Prostate gland (tissue), 2 donors: Measurements from ENCODE around the gene GNL1. TPM values are rescaled to one million over a fixed set of nuclear protein-coding genes. Genes with fewer than 3 reads are reported as not detected.
A peak's percentile ranks its signal among the peaks of the same experiment; 100 is the strongest.
"Not testable (repeated sequence)": the region's sequence is repeated elsewhere in the genome, so short reads cannot be mapped to it uniquely, and the experiment has no call there.

Source experiments
- DNase-seq: peaks from one replicate; pipeline ENCODE4 v3.0.0-alpha.2; 2019; ENCODE audit warnings: low spot score
- H3K27ac ChIP-seq, 2 donors: fragments of 200-600 bp; sonication (generic); 2 replicates each; pipeline ENCODE4 v1.5.1; 2017 to 2019
- H3K27me3 ChIP-seq: fragments of 200-600 bp; sonication (generic); replicated peaks from 2 replicates; pipeline ENCODE4 v1.5.1; 2019; ENCODE audit not compliant: insufficient read depth
- H3K36me3 ChIP-seq, 2 donors: fragments of 200-600 bp; sonication (generic); 1 replicate in 1 of 2; 2 replicates in 1 of 2; pipeline versions ENCODE4 v1.5.1 to v1.8.1; 2017 to 2019
- H3K4me1 ChIP-seq: fragments of 200-600 bp; sonication (generic); replicated peaks from 2 replicates; pipeline ENCODE4 v1.5.1; 2019
- H3K4me3 ChIP-seq, 2 donors: fragments of 200-600 bp; sonication (generic); 2 replicates each; pipeline ENCODE4 v1.5.1; 2017 to 2019
- H3K9me3 ChIP-seq: fragments of 200-600 bp; sonication (generic); 2 replicates; pipeline ENCODE4 v1.5.1; 2017
- CTCF ChIP-seq, 4 experiments: fragments of 200-600 bp in 2 of 4; fragments of 450-650 bp in 2 of 4; sonication (generic) in 2 of 4; IDR thresholded peaks; 1 replicate in 3 of 4; 2 replicates in 1 of 4; pipeline ENCODE4 v1.5.1; 2016 to 2019; ENCODE audit warnings: antibody characterized with exemption in 4 of 4, mild to moderate bottlenecking in 2 of 4, moderate library complexity in 2 of 4
- POLR2A ChIP-seq: fragments of 450-650 bp; IDR thresholded peaks from one replicate; pipeline ENCODE4 v1.6.1; 2016; ENCODE audit warnings: antibody characterized with exemption, mild to moderate bottlenecking
- POLR2AphosphoS5 ChIP-seq: sonication (generic); formaldehyde crosslinking; IDR thresholded peaks from one replicate; pipeline ENCODE4 v1.6.1; 2017; ENCODE audit warnings: antibody characterized with exemption
- WGBS: methylation state at CpG from one replicate; pipeline ENCODE4 v1.1.5; 2018; 5-methylcytosine and 5-hydroxymethylcytosine counted together
- intact Hi-C: fragments of 100-400 bp; cut with DNase I; formaldehyde crosslinking; loops from one replicate; pipeline ENCODE4 v1.14.2; 2022
- total RNA-seq, 2 donors: library from RNA; depleted of rRNA; stranded (reverse); fragments of >200 nt; gene quantifications; one replicate each; pipeline ENCODE4 v1.1.0, GENCODE V29; 2016

Gene GNL1
- total RNA-seq, 2 donors from 2014 or later: 38.3 to 56.4 TPM

GRCh38 chr6:30508890-30509736, 47.2 kb downstream of the GNL1 start:
- Histone ChIP-seq H3K4me1 (no peaks in the 10 kb centered on the region), H3K27me3 (no peaks in the 10 kb centered on the region), H3K27ac (no peak overlapping the region), H3K36me3 (no peaks in the 10 kb centered on the region), H3K9me3 (no peaks in the 10 kb centered on the region), H3K4me3 (no peak overlapping the region)
- WGBS: 42% methylated on average over 5 of the region's 5 CpGs
- DNase-seq: no peak
- intact Hi-C loops: no loop called here
- TF ChIP-seq CTCF (IDR thresholded peaks at IDR 0.05): no peak
- no peak for TF ChIP-seq POLR2A
- TF ChIP-seq POLR2AphosphoS5: no peak

GRCh38 chr6:30507849-30508827, 48.2 kb downstream of the GNL1 start:
- 87% methylated on average over 5 of the region's 5 CpGs for WGBS
- intact Hi-C loops: no loop called here
- Histone ChIP-seq H3K27me3 (no peaks in the 10 kb centered on the region), H3K36me3 (no peaks in the 10 kb centered on the region), H3K4me3 (no peak overlapping the region), H3K9me3 (no peaks in the 10 kb centered on the region), H3K4me1 (no peaks in the 10 kb centered on the region), H3K27ac (no peak overlapping the region)
- DNase-seq: no peak
- TF ChIP-seq POLR2AphosphoS5 (no peak), POLR2A (no peak), CTCF (IDR thresholded peaks at IDR 0.05) (no peak)

GRCh38 chr6:30500421-30501355, 55.6 kb downstream of the GNL1 start:
- Histone ChIP-seq H3K36me3 (no peaks in the 10 kb centered on the region), H3K27me3 (no peaks in the 10 kb centered on the region), H3K27ac (peak overlapping the region in 1 of 2 donors; percentile 14), H3K9me3 (no peaks in the 10 kb centered on the region), H3K4me3 (no peak overlapping the region), H3K4me1 (no peaks in the 10 kb centered on the region)
- no peak for DNase-seq
- WGBS: 59% methylated on average over 10 of the region's 10 CpGs
- TF ChIP-seq POLR2AphosphoS5 (no peak), CTCF (IDR thresholded peaks at IDR 0.05) (no peak), POLR2A (no peak)
- intact Hi-C loops: no loop called here

GRCh38 chr6:30498705-30499104, 57.6 kb downstream of the GNL1 start:
- H3K9me3 ChIP-seq, intact Hi-C loops, H3K36me3 ChIP-seq, H3K27me3 ChIP-seq, H3K4me3 ChIP-seq, H3K4me1 ChIP-seq, H3K27ac ChIP-seq, DNase-seq: not testable (repeated sequence)
- 93% methylated on average over 21 of the region's 37 CpGs for WGBS
